SH-SY5Y (cell line): ENCODE data around the gene FAM222A.

Experiments
- GATA2 ChIP-seq: IDR thresholded peaks from 2 replicates; pipeline ENCODE4 v1.6.1; 2011; ENCODE audit warnings: mild to moderate bottlenecking, low read depth, low read length
- GATA3 ChIP-seq: IDR thresholded peaks from 2 replicates; pipeline ENCODE4 v1.6.1; 2011; ENCODE audit warnings: low read depth, mild to moderate bottlenecking, low read length, moderate library complexity

GRCh38 chr12:109758426-109759420, 45.1 kb downstream of the FAM222A start:
- TF ChIP-seq GATA3 (no peak), GATA2 (no peak)
